ENCODE data around the gene TBX21. TPM values are rescaled to one million over a fixed set of nuclear protein-coding genes. Genes with fewer than 3 reads are reported as not detected.

The TBX21 gene
- polyA plus RNA-seq (2012; ENCODE audit: low read depth, missing spikeins) = 0.04 TPM

- peak; percentile 78 for DNase-seq (ENCODE audit: insufficient read length, low spot score)
- TF ChIP-seq POLR2A (IDR thresholded peaks at IDR 0.05; ENCODE audit: low read depth, low read length) (no peak), POU2F2 (IDR thresholded peaks at IDR 0.05; ENCODE audit: low read depth, low read length) (no peak), POLR2AphosphoS5 (IDR thresholded peaks at IDR 0.05; ENCODE audit: low read depth, low read length) (no peak), PAX5 (IDR thresholded peaks at IDR 0.05; ENCODE audit: insufficient read depth, low read length, severe bottlenecking) (no peak), TAF1 (IDR thresholded peaks at IDR 0.05; ENCODE audit: low read depth, low read length) (no peak), SPI1 (IDR thresholded peaks at IDR 0.05; ENCODE audit: low read depth, low read length) (no peak)
- FAIRE-seq = peak; percentile 71
These were observed at the start of gene TBX21 for GRCh38 chr17:47733047-47733673. TBX21 (plus strand) TSS chr17:47733236; CDS start chr17:47733455, 219 bp downstream.

GRCh38 chr17:47684025-47684424, 49.0 kb upstream of the TBX21 start:
- FAIRE-seq (no peak), DNase-seq (ENCODE audit: insufficient read length, low spot score) (no peak)
- peak; percentile 67 for TF ChIP-seq POLR2A (IDR thresholded peaks at IDR 0.05; ENCODE audit: low read depth, low read length)
- TF ChIP-seq SPI1 (IDR thresholded peaks at IDR 0.05; ENCODE audit: low read depth, low read length) = no peak
- peak; percentile 48; the same call in 1 of the 2 replicates for TF ChIP-seq POLR2AphosphoS5 (IDR thresholded peaks at IDR 0.05; ENCODE audit: low read depth, low read length)
- TF ChIP-seq TAF1 (IDR thresholded peaks at IDR 0.05; ENCODE audit: low read depth, low read length) = no peak
- TF ChIP-seq PAX5 (IDR thresholded peaks at IDR 0.05; ENCODE audit: insufficient read depth, low read length, severe bottlenecking) = no peak

DNA sequence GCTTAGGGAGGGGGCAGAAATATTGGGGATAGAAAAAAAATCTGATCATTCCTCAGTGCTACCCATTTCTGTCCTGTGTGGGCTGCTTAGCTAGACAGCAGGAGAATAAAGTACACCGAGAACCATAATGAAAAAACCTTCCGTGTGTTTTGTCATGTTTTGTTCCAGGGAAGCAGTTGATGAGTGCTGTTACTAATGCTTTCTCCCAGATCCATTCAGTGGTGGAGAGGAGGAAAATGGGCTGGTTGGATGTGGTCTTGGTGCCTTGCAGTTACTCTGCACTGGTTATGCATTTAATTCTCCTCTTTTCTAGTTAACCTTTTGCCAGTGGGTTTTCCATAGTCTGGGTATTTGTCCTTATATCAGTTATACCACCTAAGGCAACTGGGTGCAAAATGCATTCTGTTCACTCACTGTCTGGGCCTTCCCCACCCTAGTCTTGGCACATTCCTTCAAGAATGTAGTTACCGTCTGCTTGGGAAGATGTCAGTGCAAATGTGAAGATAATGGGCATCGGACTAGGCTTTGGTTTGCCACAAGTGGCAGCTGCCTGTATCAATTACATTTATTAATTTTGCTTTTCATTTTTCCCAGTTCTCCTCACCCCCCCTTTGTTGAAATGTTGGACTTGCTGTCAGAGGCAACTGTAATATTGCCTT, 48.4 kb upstream of the TBX21 start:
- TF ChIP-seq TAF1 (IDR thresholded peaks at IDR 0.05; ENCODE audit: low read depth, low read length) = no peak
- no peak for TF ChIP-seq SPI1 (IDR thresholded peaks at IDR 0.05; ENCODE audit: low read depth, low read length)
- 0 out of 2 replicates have a peak, but pooled peaks have one; percentile 3 for TF ChIP-seq POU2F2 (IDR thresholded peaks at IDR 0.05; ENCODE audit: low read depth, low read length)
- TF ChIP-seq POLR2AphosphoS5 (IDR thresholded peaks at IDR 0.05; ENCODE audit: low read depth, low read length) = peak; percentile 65
- TF ChIP-seq POLR2A (IDR thresholded peaks at IDR 0.05; ENCODE audit: low read depth, low read length) = 0 out of 2 replicates have a peak, but pooled peaks have one; percentile 16
- no peak for TF ChIP-seq PAX5 (IDR thresholded peaks at IDR 0.05; ENCODE audit: insufficient read depth, low read length, severe bottlenecking)
- DNase-seq (ENCODE audit: insufficient read length, low spot score) = no peak
- no peak for FAIRE-seq

DNA sequence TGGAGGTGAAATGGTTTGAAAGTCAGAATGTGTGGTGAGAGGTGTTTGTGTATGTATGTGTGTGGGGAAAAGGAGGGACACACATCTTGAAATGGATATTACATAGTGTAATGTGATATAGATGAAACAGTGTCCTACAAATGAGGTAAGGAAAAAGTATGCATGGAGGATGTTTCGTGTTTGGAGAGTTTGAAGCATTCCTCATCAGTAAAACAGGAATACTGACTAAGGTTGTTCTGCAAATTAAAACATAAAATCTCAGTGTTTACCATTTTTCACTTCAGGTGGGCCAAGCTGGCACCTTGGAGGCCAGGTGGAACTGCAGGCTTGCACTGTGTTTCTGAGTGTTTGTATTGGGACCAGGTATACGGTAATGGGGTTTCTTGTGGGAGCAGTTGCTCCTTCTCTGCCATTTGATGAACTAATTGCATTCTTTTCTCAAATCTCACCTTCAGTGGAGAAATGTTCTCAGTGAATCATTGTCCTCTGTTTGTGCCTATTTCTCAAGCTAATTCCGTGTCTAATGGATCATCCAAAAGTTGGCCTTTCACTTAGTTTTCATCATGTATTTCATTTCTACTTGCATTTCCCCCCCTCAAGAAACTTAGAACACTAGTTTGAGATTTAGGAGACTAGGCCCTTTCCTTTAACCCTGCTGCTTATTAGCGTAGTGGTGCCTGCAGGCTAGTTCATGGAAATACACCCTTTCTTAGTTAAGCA, 47.3 kb upstream of the TBX21 start:
- DNase-seq (ENCODE audit: insufficient read length, low spot score) = no peak
- FAIRE-seq = no peak
- no peak for TF ChIP-seq POLR2AphosphoS5 (IDR thresholded peaks at IDR 0.05; ENCODE audit: low read depth, low read length)
- TF ChIP-seq PAX5 (IDR thresholded peaks at IDR 0.05; ENCODE audit: insufficient read depth, low read length, severe bottlenecking) = no peak
- TF ChIP-seq TAF1 (IDR thresholded peaks at IDR 0.05; ENCODE audit: low read depth, low read length) = no peak
- TF ChIP-seq SPI1 (IDR thresholded peaks at IDR 0.05; ENCODE audit: low read depth, low read length) = no peak
- TF ChIP-seq POLR2A (IDR thresholded peaks at IDR 0.05; ENCODE audit: low read depth, low read length) = no peak
- TF ChIP-seq POU2F2 (IDR thresholded peaks at IDR 0.05; ENCODE audit: low read depth, low read length) = no peak

GRCh38 chr17:47686276-47686635, 46.8 kb upstream of the TBX21 start:
- no peak for TF ChIP-seq PAX5 (IDR thresholded peaks at IDR 0.05; ENCODE audit: insufficient read depth, low read length, severe bottlenecking)
- TF ChIP-seq POU2F2 (IDR thresholded peaks at IDR 0.05; ENCODE audit: low read depth, low read length) = no peak
- TF ChIP-seq TAF1 (IDR thresholded peaks at IDR 0.05; ENCODE audit: low read depth, low read length) = no peak
- no peak for TF ChIP-seq POLR2A (IDR thresholded peaks at IDR 0.05; ENCODE audit: low read depth, low read length)
- no peak for TF ChIP-seq SPI1 (IDR thresholded peaks at IDR 0.05; ENCODE audit: low read depth, low read length)
- no peak for TF ChIP-seq POLR2AphosphoS5 (IDR thresholded peaks at IDR 0.05; ENCODE audit: low read depth, low read length)
- FAIRE-seq (no peak), DNase-seq (ENCODE audit: insufficient read length, low spot score) (no peak)

DNA sequence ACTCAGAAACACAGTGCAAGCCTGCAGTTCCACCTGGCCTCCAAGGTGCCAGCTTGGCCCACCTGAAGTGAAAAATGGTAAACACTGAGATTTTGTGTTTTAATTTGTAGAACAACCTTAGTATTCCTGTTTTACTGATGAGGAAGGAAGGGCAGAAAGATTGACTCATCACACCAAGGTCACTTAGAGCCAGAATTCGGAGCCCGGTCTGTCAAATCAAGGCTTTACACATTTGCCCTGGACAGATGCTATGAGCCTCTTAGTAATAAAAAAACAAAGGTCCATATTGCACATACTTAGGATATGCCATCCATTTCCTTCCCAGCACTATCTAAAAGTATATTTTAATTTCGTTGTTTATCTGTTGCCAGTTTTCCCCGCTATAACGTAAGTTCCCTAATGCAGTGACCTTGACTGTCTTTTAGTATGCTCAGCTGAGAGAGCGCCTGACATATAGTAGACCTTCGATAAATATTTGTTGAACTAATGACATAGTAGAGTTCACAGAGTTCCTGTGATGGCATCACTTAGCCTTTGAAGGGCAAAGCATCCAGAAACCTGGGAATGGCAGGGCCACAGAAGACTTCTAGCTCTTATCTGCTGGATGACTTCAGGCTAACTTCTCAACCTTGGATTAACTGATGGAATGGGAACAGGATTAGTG, 46.2 kb upstream of the TBX21 start:
- FAIRE-seq = no peak
- no peak for TF ChIP-seq POLR2A (IDR thresholded peaks at IDR 0.05; ENCODE audit: low read depth, low read length)
- no peak for DNase-seq (ENCODE audit: insufficient read length, low spot score)

DNA sequence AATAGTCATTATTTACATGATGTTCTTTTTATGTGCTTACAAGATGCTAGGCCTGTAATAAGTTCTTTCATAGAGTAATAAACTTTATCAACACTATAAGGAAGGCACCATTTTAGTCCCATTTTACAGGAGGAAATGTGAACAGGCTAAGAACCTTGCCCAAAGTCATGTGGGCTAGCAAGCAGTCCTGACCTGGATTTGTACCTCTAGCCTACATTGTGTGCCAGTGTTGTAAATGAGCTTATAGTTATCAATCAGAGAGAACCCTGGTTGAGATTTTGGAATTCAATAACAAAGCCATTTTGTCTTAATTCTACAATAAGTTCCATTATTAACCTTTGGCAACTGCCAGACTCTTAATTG, 45.7 kb upstream of the TBX21 start:
- DNase-seq (ENCODE audit: insufficient read length, low spot score) (no peak), FAIRE-seq (no peak)
- TF ChIP-seq POU2F2 (IDR thresholded peaks at IDR 0.05; ENCODE audit: low read depth, low read length) (no peak), PAX5 (IDR thresholded peaks at IDR 0.05; ENCODE audit: insufficient read depth, low read length, severe bottlenecking) (no peak), POLR2A (IDR thresholded peaks at IDR 0.05; ENCODE audit: low read depth, low read length) (no peak), SPI1 (IDR thresholded peaks at IDR 0.05; ENCODE audit: low read depth, low read length) (no peak), POLR2AphosphoS5 (IDR thresholded peaks at IDR 0.05; ENCODE audit: low read depth, low read length) (no peak), TAF1 (IDR thresholded peaks at IDR 0.05; ENCODE audit: low read depth, low read length) (no peak)

DNA sequence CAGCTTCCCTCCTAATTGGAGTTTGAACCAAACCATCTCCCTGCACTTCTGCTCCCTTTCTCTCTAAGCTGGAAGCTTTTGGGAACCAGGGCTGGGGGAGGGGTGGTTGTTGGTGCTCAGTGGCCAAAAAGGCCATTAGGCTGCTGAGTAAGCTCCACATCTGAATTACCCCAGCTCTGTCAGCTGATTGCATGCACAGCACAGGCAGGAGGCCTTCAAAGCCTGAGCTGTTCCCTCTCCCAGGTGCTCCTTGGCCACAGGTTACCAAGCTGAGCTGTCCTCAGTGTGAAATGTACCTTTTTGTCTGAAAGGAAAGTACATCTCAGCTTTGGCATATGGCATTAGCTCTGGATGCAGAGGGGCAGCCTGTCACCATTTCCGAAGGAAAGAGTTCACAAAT, 45.3 kb upstream of the TBX21 start:
- TF ChIP-seq SPI1 (IDR thresholded peaks at IDR 0.05; ENCODE audit: low read depth, low read length) (no peak), PAX5 (IDR thresholded peaks at IDR 0.05; ENCODE audit: insufficient read depth, low read length, severe bottlenecking) (no peak), POLR2A (IDR thresholded peaks at IDR 0.05; ENCODE audit: low read depth, low read length) (no peak), TAF1 (IDR thresholded peaks at IDR 0.05; ENCODE audit: low read depth, low read length) (no peak), POLR2AphosphoS5 (IDR thresholded peaks at IDR 0.05; ENCODE audit: low read depth, low read length) (peak; percentile 31; the same call in 1 of the 2 replicates)
- DNase-seq (ENCODE audit: insufficient read length, low spot score) (no peak), FAIRE-seq (no peak)

GRCh38 chr17:47690121-47690520, 42.9 kb upstream of the TBX21 start:
- TF ChIP-seq POU2F2 (IDR thresholded peaks at IDR 0.05; ENCODE audit: low read depth, low read length) (no peak), POLR2AphosphoS5 (IDR thresholded peaks at IDR 0.05; ENCODE audit: low read depth, low read length) (no peak), TAF1 (IDR thresholded peaks at IDR 0.05; ENCODE audit: low read depth, low read length) (no peak), SPI1 (IDR thresholded peaks at IDR 0.05; ENCODE audit: low read depth, low read length) (no peak), PAX5 (IDR thresholded peaks at IDR 0.05; ENCODE audit: insufficient read depth, low read length, severe bottlenecking) (no peak), POLR2A (IDR thresholded peaks at IDR 0.05; ENCODE audit: low read depth, low read length) (no peak)
- no peak for FAIRE-seq
- no peak for DNase-seq (ENCODE audit: insufficient read length, low spot score)
